ENCODE results near the gene WDR87. TPM values are rescaled to one million over a fixed set of nuclear protein-coding genes. Genes with fewer than 3 reads are reported as not detected.
"Not testable (repeated sequence)": the region's sequence is repeated elsewhere in the genome, so short reads cannot be mapped to it uniquely, and the experiment has no call there.

Gene WDR87
- total and polyA plus RNA-seq, 4 experiments from 2014 or later = not detected

DNA sequence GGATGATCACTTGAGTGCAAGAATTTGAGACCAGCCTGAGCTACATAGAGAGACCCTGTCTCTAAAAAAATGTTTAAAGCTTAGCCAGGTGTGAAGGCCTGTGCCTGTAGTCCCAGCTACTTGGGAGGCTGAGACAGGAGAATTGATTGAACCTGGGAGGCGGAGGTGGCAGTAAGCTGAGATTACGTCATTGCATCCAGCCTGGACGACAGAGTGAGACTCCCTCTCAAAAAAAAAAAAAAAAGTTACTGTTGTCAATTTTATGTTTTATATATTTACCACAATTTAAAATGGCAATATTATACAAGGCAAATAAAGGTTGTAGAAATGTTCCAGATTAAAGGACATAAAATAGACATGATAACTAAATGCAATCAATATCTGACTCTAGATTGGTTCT, 29.2 kb downstream of the WDR87 start:
- Mint-ChIP-seq H3K4me1 (no peaks in the 10 kb centered on the region), H3K4me3 (no peak overlapping the region), H3K27ac (no peak overlapping the region), H3K36me3 (peaks cover 0 to 3% of the 10 kb centered on the region in 2 donors), H3K9me3 (peaks cover 4 to 17% (median 8%) of the 10 kb centered on the region in 8 donors), H3K27me3 (peaks cover 0 to 2% of the 10 kb centered on the region in 2 donors)
- H3K4me1 ChIP-seq (ENCODE audit: insufficient read depth, low read length) = no peaks in the 10 kb centered on the region
- no peaks in the 10 kb centered on the region for H3K36me3 ChIP-seq (ENCODE audit: insufficient read depth, low read length)
- H3K27ac ChIP-seq (ENCODE audit: low read depth, low read length) = no peak overlapping the region
- ChIA-PET CTCF (ENCODE audit: partially characterized antibody) (no interaction called here), POLR2A (ENCODE audit: partially characterized antibody) (no interaction called here)
- H3K4me3 ChIP-seq (ENCODE audit: low read length in 2 of 2) = no peak overlapping the region
- H3K27me3 ChIP-seq (ENCODE audit: insufficient read depth, low read length) = no peaks in the 10 kb centered on the region
- no peak for DNase-seq
- intact Hi-C loops (cut with micrococcal nuclease) = no loop called here
- no peaks in the 10 kb centered on the region for H3K9me3 ChIP-seq (ENCODE audit: control insufficient read depth in 1 of 2, low read length in 2 of 2)

GRCh38 chr19:37876032-37876431, 30.4 kb downstream of the WDR87 start:
- Mint-ChIP-seq H3K4me3 (no peak overlapping the region), H3K36me3 (no peaks in the 10 kb centered on the region), H3K27me3 (peaks cover 2 to 3% of the 10 kb centered on the region in 2 donors), H3K27ac (no peak overlapping the region), H3K9me3 (peaks cover 0 to 9% (median 1%) of the 10 kb centered on the region in 8 donors), H3K4me1 (no peaks in the 10 kb centered on the region)
- no peaks in the 10 kb centered on the region for H3K9me3 ChIP-seq (ENCODE audit: control insufficient read depth in 1 of 2, low read length in 2 of 2)
- POLR2A ChIA-PET (ENCODE audit: partially characterized antibody) = no interaction called here
- intact Hi-C loops (cut with micrococcal nuclease) = no loop called here
- CTCF ChIA-PET (ENCODE audit: partially characterized antibody) = no interaction called here
- no peaks in the 10 kb centered on the region for H3K4me1 ChIP-seq (ENCODE audit: insufficient read depth, low read length)
- no peak overlapping the region for H3K4me3 ChIP-seq (ENCODE audit: low read length in 2 of 2)
- H3K36me3 ChIP-seq (ENCODE audit: insufficient read depth, low read length) = no peaks in the 10 kb centered on the region
- no peaks in the 10 kb centered on the region for H3K27me3 ChIP-seq (ENCODE audit: insufficient read depth, low read length)
- DNase-seq = no peak
- no peak overlapping the region for H3K27ac ChIP-seq (ENCODE audit: low read depth, low read length)

DNA sequence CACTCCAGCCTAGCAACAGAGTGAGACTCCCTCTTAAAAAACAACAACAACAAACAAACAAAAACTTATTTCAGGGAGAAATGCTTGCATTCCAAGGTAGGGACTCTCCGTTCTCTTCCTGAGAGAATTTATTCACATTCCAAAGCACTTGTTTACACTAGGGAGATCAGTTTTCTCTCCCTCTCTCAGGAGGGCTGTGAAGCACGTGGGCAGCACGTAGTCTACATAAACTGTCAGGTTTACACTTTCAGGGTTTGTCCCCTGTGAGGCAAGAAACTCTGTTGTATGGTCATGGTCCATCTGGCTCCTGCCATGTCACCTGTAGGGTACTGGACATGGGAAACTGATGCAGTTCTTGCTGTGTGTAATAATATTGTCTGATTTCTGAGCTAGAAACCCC, 31.6 kb downstream of the WDR87 start:
- Histone ChIP-seq H3K36me3 (ENCODE audit: insufficient read depth, low read length) (no peaks in the 10 kb centered on the region), H3K27ac (ENCODE audit: low read depth, low read length) (no peak overlapping the region), H3K4me3 (ENCODE audit: low read length in 2 of 2) (no peak overlapping the region), H3K27me3 (ENCODE audit: insufficient read depth, low read length) (no peaks in the 10 kb centered on the region), H3K9me3 (ENCODE audit: control insufficient read depth in 1 of 2, low read length in 2 of 2) (no peaks in the 10 kb centered on the region), H3K4me1 (ENCODE audit: insufficient read depth, low read length) (no peaks in the 10 kb centered on the region)
- Mint-ChIP-seq H3K4me3 (no peak overlapping the region), H3K27me3 (peaks cover 3 to 5% of the 10 kb centered on the region in 2 donors), H3K27ac (no peak overlapping the region), H3K9me3 (peaks cover 0 to 8% (median 3%) of the 10 kb centered on the region in 8 donors), H3K4me1 (no peaks in the 10 kb centered on the region), H3K36me3 (no peaks in the 10 kb centered on the region)
- ChIA-PET CTCF (ENCODE audit: partially characterized antibody) (no interaction called here), POLR2A (ENCODE audit: partially characterized antibody) (no interaction called here)
- intact Hi-C loops (cut with micrococcal nuclease) = no loop called here
- no peak for DNase-seq

DNA sequence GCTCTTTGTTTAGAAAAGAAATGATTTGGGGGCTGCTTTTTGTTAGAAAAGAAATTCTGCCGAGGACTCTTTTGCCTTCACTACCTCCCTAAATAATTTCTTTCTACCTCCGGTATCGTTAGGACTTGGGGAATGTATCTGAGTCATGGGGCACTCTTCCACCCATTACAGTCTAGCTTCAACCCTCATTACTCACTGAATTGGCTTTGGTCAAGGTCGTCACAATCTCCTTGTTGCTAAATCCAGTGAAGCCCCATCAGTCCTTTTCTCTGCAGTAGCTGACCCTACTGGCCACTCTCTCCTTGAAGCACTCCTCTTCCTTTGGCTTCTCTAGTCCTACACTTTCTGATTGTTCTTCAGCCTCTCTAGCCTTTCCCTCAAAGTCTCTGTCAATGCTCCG, 34.0 kb downstream of the WDR87 start:
- DNase-seq = no peak
- Histone ChIP-seq H3K36me3 (ENCODE audit: insufficient read depth, low read length) (no peaks in the 10 kb centered on the region), H3K27ac (ENCODE audit: low read depth, low read length) (no peak overlapping the region), H3K4me3 (ENCODE audit: low read length in 2 of 2) (no peak overlapping the region), H3K9me3 (ENCODE audit: control insufficient read depth in 1 of 2, low read length in 2 of 2) (no peaks in the 10 kb centered on the region), H3K4me1 (ENCODE audit: insufficient read depth, low read length) (no peaks in the 10 kb centered on the region), H3K27me3 (ENCODE audit: insufficient read depth, low read length) (no peaks in the 10 kb centered on the region)
- POLR2A ChIA-PET (ENCODE audit: partially characterized antibody) = no interaction called here
- Mint-ChIP-seq H3K27ac (no peak overlapping the region), H3K4me1 (no peaks in the 10 kb centered on the region), H3K9me3 (peaks cover 0 to 12% (median 5%) of the 10 kb centered on the region in 8 donors), H3K36me3 (no peaks in the 10 kb centered on the region), H3K4me3 (no peak overlapping the region), H3K27me3 (peaks cover 3 to 6% of the 10 kb centered on the region in 2 donors)
- intact Hi-C loops (cut with micrococcal nuclease) = no loop called here
- CTCF ChIA-PET (ENCODE audit: partially characterized antibody) = no interaction called here

DNA sequence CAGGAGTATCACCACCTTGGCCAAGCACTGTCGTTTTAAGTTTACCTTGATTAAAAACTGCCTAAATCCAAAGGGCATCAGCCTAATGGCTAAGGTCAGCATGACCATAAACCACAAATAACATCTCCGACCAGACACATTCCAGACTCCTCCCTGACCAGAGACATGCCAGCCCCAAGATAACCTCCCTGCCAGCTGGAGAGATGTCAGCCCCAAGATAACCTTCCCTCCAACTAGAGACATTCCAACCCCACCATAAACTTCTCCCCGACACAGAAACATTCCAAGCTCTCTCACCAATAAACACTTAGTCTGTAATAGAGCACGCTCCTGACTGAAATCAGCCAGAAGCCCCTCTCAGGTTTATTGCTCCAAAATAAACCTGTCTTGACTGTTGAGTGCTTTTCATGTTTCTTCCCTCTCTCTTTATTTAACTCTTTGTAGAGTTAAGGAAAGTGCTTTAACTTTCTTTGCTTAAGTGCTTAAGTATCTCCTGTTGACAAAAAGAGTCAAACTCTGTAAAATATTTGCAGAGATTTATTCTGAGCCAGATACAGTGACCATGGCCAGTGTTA, 36.5 kb downstream of the WDR87 start:
- intact Hi-C loops (cut with micrococcal nuclease) = no loop called here
- ChIA-PET CTCF (ENCODE audit: partially characterized antibody) (no interaction called here), POLR2A (ENCODE audit: partially characterized antibody) (no interaction called here)
- no peak for DNase-seq
- H3K9me3 ChIP-seq (ENCODE audit: control insufficient read depth in 1 of 2, low read length in 2 of 2) = no peaks in the 10 kb centered on the region
- H3K4me1 ChIP-seq (ENCODE audit: insufficient read depth, low read length) = no peaks in the 10 kb centered on the region
- no peaks in the 10 kb centered on the region for H3K36me3 ChIP-seq (ENCODE audit: insufficient read depth, low read length)
- no peak overlapping the region for H3K27ac ChIP-seq (ENCODE audit: low read depth, low read length)
- H3K4me3 Mint-ChIP-seq = no peak overlapping the region
- H3K27me3 Mint-ChIP-seq = peaks cover 5 to 9% of the 10 kb centered on the region in 2 donors
- peaks cover 0 to 10% (median 5%) of the 10 kb centered on the region in 8 donors for H3K9me3 Mint-ChIP-seq
- no peak overlapping the region for H3K27ac Mint-ChIP-seq
- no peaks in the 10 kb centered on the region for H3K36me3 Mint-ChIP-seq
- no peak overlapping the region for H3K4me3 ChIP-seq (ENCODE audit: low read length in 2 of 2)
- H3K4me1 Mint-ChIP-seq = no peaks in the 10 kb centered on the region
- no peaks in the 10 kb centered on the region for H3K27me3 ChIP-seq (ENCODE audit: insufficient read depth, low read length)

DNA sequence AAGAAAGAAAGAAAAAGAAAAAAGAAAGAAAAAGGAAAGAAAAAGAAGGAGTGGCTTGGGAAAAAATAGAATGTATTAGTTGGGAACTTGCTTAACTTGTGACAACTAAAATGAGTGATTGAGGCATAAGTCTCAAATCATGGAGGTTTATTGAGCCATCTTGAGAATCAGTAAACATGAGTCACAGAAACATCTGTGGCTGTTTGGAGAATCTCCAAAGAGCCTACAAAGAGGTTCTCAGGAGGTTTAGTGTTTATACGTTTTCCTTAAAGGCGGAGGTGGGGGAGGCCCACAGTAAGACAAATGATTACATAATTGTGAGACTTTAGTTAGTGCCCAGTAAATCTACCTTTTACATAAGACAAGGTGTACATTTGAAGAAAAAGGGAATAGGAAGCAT, 38.6 kb downstream of the WDR87 start:
- POLR2A ChIA-PET (ENCODE audit: partially characterized antibody) = no interaction called here
- DNase-seq = no peak
- CTCF ChIA-PET (ENCODE audit: partially characterized antibody) = no interaction called here
- H3K36me3 ChIP-seq (ENCODE audit: insufficient read depth, low read length) = no peaks in the 10 kb centered on the region
- no peak overlapping the region for H3K27ac ChIP-seq (ENCODE audit: low read depth, low read length)
- Mint-ChIP-seq H3K36me3 (no peaks in the 10 kb centered on the region), H3K27ac (no peak overlapping the region), H3K9me3 (peaks cover 0 to 8% (median 5%) of the 10 kb centered on the region in 8 donors), H3K4me3 (no peak overlapping the region), H3K27me3 (peaks cover 5 to 8% of the 10 kb centered on the region in 2 donors), H3K4me1 (no peaks in the 10 kb centered on the region)
- no peak overlapping the region for H3K4me3 ChIP-seq (ENCODE audit: low read length in 2 of 2)
- intact Hi-C loops (cut with micrococcal nuclease) = no loop called here
- H3K27me3 ChIP-seq (ENCODE audit: insufficient read depth, low read length) = no peaks in the 10 kb centered on the region
- no peaks in the 10 kb centered on the region for H3K9me3 ChIP-seq (ENCODE audit: control insufficient read depth in 1 of 2, low read length in 2 of 2)
- H3K4me1 ChIP-seq (ENCODE audit: insufficient read depth, low read length) = no peaks in the 10 kb centered on the region

DNA sequence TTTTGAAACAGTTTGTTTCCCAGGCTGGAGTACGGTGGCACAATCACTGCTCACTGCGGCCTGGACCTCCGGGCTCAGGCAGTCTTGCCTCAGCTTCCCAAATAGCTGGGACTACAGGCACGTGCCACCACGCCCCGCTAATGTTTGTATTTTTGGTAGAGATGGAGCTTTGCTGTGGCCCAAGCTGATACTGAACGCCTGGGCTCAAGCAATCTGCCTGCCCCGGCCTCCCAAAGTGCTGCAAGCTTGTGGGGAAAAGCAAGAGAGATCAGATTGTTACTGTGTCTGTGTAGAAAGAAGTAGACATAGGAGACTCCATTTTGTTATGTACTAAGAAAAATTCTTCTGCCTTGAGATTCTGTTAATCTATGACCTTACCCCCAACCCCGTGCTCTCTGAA, 40.5 kb downstream of the WDR87 start:
- H3K4me1 Mint-ChIP-seq; H3K27ac ChIP-seq (ENCODE audit: low read depth, low read length); CTCF ChIA-PET (ENCODE audit: partially characterized antibody); POLR2A ChIA-PET (ENCODE audit: partially characterized antibody); H3K27me3 Mint-ChIP-seq; H3K9me3 Mint-ChIP-seq; H3K36me3 ChIP-seq (ENCODE audit: insufficient read depth, low read length); H3K4me3 ChIP-seq (ENCODE audit: low read length in 2 of 2); DNase-seq; H3K4me3 Mint-ChIP-seq; H3K27me3 ChIP-seq (ENCODE audit: insufficient read depth, low read length); H3K4me1 ChIP-seq (ENCODE audit: insufficient read depth, low read length); H3K27ac Mint-ChIP-seq; H3K9me3 ChIP-seq (ENCODE audit: control insufficient read depth in 1 of 2, low read length in 2 of 2); H3K36me3 Mint-ChIP-seq; intact Hi-C loops (cut with micrococcal nuclease): not testable (repeated sequence)

DNA sequence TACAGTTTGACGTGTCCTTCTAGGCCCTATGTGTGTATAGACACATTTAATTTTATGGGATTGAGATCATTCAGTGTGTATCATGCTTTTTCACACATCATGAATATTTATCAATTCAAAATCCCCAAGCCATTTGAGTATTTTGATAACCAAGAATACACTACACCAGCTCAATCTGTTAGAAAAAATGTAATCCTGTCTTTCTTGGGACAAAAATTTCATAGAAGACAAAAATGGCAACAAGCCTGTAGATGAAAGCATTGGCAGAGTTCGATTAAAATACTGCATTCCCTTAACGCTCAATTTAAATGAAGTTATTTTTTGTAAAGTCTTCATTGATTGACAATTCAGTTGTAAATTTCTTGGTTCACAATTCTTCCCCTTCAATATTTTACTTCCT, 41.9 kb downstream of the WDR87 start:
- Mint-ChIP-seq H3K9me3 (peaks cover 0 to 5% (median under 1%) of the 10 kb centered on the region in 8 donors), H3K27ac (no peak overlapping the region), H3K4me3 (no peak overlapping the region), H3K36me3 (no peaks in the 10 kb centered on the region), H3K4me1 (no peaks in the 10 kb centered on the region), H3K27me3 (peaks cover 3% of the 10 kb centered on the region in 2 donors)
- H3K4me1 ChIP-seq (ENCODE audit: insufficient read depth, low read length) = no peaks in the 10 kb centered on the region
- H3K27ac ChIP-seq (ENCODE audit: low read depth, low read length) = no peak overlapping the region
- H3K9me3 ChIP-seq (ENCODE audit: control insufficient read depth in 1 of 2, low read length in 2 of 2) = no peaks in the 10 kb centered on the region
- ChIA-PET CTCF (ENCODE audit: partially characterized antibody) (no interaction called here), POLR2A (ENCODE audit: partially characterized antibody) (no interaction called here)
- no peak for DNase-seq
- intact Hi-C loops (cut with micrococcal nuclease) = no loop called here
- H3K27me3 ChIP-seq (ENCODE audit: insufficient read depth, low read length) = no peaks in the 10 kb centered on the region
- H3K36me3 ChIP-seq (ENCODE audit: insufficient read depth, low read length) = no peaks in the 10 kb centered on the region
- no peak overlapping the region for H3K4me3 ChIP-seq (ENCODE audit: low read length in 2 of 2)

Measured in CD4-positive, alpha-beta memory T cell (primary cell).